Stimulated activated naive CD8-positive, alpha-beta T cell treated with anti-CD3 and anti-CD28 coated beads, Interleukin-15, Interleukin-2, amounts not matched to agents 100 ng/mL and 50 ng/mL, for 24 hours (primary cell): Measurements from ENCODE around the gene ARHGEF28.

Experiments used
- H3K27ac Mint-ChIP-seq: one replicate; pipeline ENCODE4 v1.8.0; 2021; ENCODE audit warnings: mild to moderate bottlenecking, mixed read lengths
- H3K27me3 Mint-ChIP-seq: one replicate; pipeline ENCODE4 v1.8.0; 2021; ENCODE audit warnings: mixed read lengths
- H3K36me3 Mint-ChIP-seq: one replicate; pipeline ENCODE4 v1.8.0; 2021; ENCODE audit warnings: low read depth, mixed read lengths
- H3K4me1 Mint-ChIP-seq: one replicate; pipeline ENCODE4 v1.8.0; 2021; ENCODE audit warnings: low read depth, mixed read lengths
- H3K4me3 Mint-ChIP-seq: one replicate; pipeline ENCODE4 v1.8.0; 2021; ENCODE audit warnings: mild to moderate bottlenecking, mixed read lengths
- H3K9me3 Mint-ChIP-seq: one replicate; pipeline ENCODE4 v1.8.0; 2021; ENCODE audit warnings: mixed read lengths

Gene ARHGEF28

GRCh38 chr5:73661753-73662152 is 35.8 kb downstream of the ARHGEF28 start:
- H3K27ac Mint-ChIP-seq, result no peak overlapping the region
- H3K4me3 Mint-ChIP-seq, result no peak overlapping the region
- H3K9me3 Mint-ChIP-seq, result no peaks in the 10 kb centered on the region
- H3K4me1 Mint-ChIP-seq, result no peaks in the 10 kb centered on the region
- no peaks in the 10 kb centered on the region for H3K36me3 Mint-ChIP-seq
- peaks cover 11% of the 10 kb centered on the region for H3K27me3 Mint-ChIP-seq

- H3K27ac Mint-ChIP-seq, result no peak overlapping the region
- peaks cover 14% of the 10 kb centered on the region for H3K27me3 Mint-ChIP-seq
- H3K4me3 Mint-ChIP-seq, result no peak overlapping the region
- H3K36me3 Mint-ChIP-seq, result no peaks in the 10 kb centered on the region
- no peaks in the 10 kb centered on the region for H3K4me1 Mint-ChIP-seq
- H3K9me3 Mint-ChIP-seq, result no peaks in the 10 kb centered on the region
These were observed 37.3 kb downstream of the ARHGEF28 start for GRCh38 chr5:73663161-73663859.

- Mint-ChIP-seq H3K27ac (no peak overlapping the region), H3K36me3 (no peaks in the 10 kb centered on the region), H3K4me3 (no peak overlapping the region), H3K4me1 (no peaks in the 10 kb centered on the region), H3K27me3 (peaks cover 14% of the 10 kb centered on the region), H3K9me3 (no peaks in the 10 kb centered on the region)
These were observed 37.9 kb downstream of the ARHGEF28 start for GRCh38 chr5:73663860-73664240.

GRCh38 chr5:73664796-73665195 is 38.8 kb downstream of the ARHGEF28 start:
- Mint-ChIP-seq H3K36me3 (no peaks in the 10 kb centered on the region), H3K27me3 (peaks cover 14% of the 10 kb centered on the region), H3K4me3 (no peak overlapping the region), H3K27ac (no peak overlapping the region), H3K4me1 (no peaks in the 10 kb centered on the region), H3K9me3 (no peaks in the 10 kb centered on the region)

- Mint-ChIP-seq H3K9me3 (no peaks in the 10 kb centered on the region), H3K4me1 (no peaks in the 10 kb centered on the region), H3K36me3 (no peaks in the 10 kb centered on the region), H3K4me3 (no peak overlapping the region), H3K27ac (no peak overlapping the region), H3K27me3 (peaks cover 16% of the 10 kb centered on the region)
These were observed 40.9 kb downstream of the ARHGEF28 start for GRCh38 chr5:73666891-73667290.

- Mint-ChIP-seq H3K9me3 (no peaks in the 10 kb centered on the region), H3K27ac (no peak overlapping the region), H3K27me3 (peaks cover 21% of the 10 kb centered on the region), H3K4me1 (no peaks in the 10 kb centered on the region), H3K36me3 (no peaks in the 10 kb centered on the region), H3K4me3 (no peak overlapping the region)
These were observed 42.0 kb downstream of the ARHGEF28 start for GRCh38 chr5:73668017-73668416.

- Mint-ChIP-seq H3K4me1 (no peaks in the 10 kb centered on the region), H3K36me3 (no peaks in the 10 kb centered on the region), H3K27me3 (peaks cover 21% of the 10 kb centered on the region), H3K4me3 (no peak overlapping the region), H3K27ac (no peak overlapping the region), H3K9me3 (no peaks in the 10 kb centered on the region)
These were observed 42.6 kb downstream of the ARHGEF28 start for GRCh38 chr5:73668486-73669111.

GRCh38 chr5:73670731-73671130 is 44.7 kb downstream of the ARHGEF28 start:
- Mint-ChIP-seq H3K9me3 (no peaks in the 10 kb centered on the region), H3K27me3 (peaks cover 14% of the 10 kb centered on the region), H3K4me1 (no peaks in the 10 kb centered on the region), H3K4me3 (no peak overlapping the region), H3K27ac (no peak overlapping the region), H3K36me3 (no peaks in the 10 kb centered on the region)

GRCh38 chr5:73672132-73672531 is 46.1 kb downstream of the ARHGEF28 start:
- Mint-ChIP-seq H3K27ac (no peak overlapping the region), H3K27me3 (peaks cover 10% of the 10 kb centered on the region), H3K4me3 (no peak overlapping the region), H3K36me3 (no peaks in the 10 kb centered on the region), H3K9me3 (no peaks in the 10 kb centered on the region), H3K4me1 (no peaks in the 10 kb centered on the region)

GRCh38 chr5:73673161-73673591 is 47.2 kb downstream of the ARHGEF28 start:
- H3K27ac Mint-ChIP-seq, result no peak overlapping the region
- peaks cover 10% of the 10 kb centered on the region for H3K27me3 Mint-ChIP-seq
- H3K4me3 Mint-ChIP-seq, result no peak overlapping the region
- no peaks in the 10 kb centered on the region for H3K9me3 Mint-ChIP-seq
- H3K36me3 Mint-ChIP-seq, result no peaks in the 10 kb centered on the region
- no peaks in the 10 kb centered on the region for H3K4me1 Mint-ChIP-seq

- H3K27me3 Mint-ChIP-seq, result peaks cover 10% of the 10 kb centered on the region
- no peaks in the 10 kb centered on the region for H3K4me1 Mint-ChIP-seq
- no peaks in the 10 kb centered on the region for H3K9me3 Mint-ChIP-seq
- H3K4me3 Mint-ChIP-seq, result no peak overlapping the region
- H3K36me3 Mint-ChIP-seq, result no peaks in the 10 kb centered on the region
- no peak overlapping the region for H3K27ac Mint-ChIP-seq
These were observed 48.6 kb downstream of the ARHGEF28 start for GRCh38 chr5:73674669-73675004.

- H3K27ac Mint-ChIP-seq, result no peak overlapping the region
- H3K4me3 Mint-ChIP-seq, result no peak overlapping the region
- no peaks in the 10 kb centered on the region for H3K4me1 Mint-ChIP-seq
- H3K36me3 Mint-ChIP-seq, result no peaks in the 10 kb centered on the region
- no peaks in the 10 kb centered on the region for H3K27me3 Mint-ChIP-seq
- H3K9me3 Mint-ChIP-seq, result no peaks in the 10 kb centered on the region
These were observed 52.3 kb downstream of the ARHGEF28 start for GRCh38 chr5:73678322-73678740.

GRCh38 chr5:73678807-73679206 is 52.8 kb downstream of the ARHGEF28 start:
- Mint-ChIP-seq H3K4me1 (no peaks in the 10 kb centered on the region), H3K9me3 (no peaks in the 10 kb centered on the region), H3K27me3 (no peaks in the 10 kb centered on the region), H3K4me3 (no peak overlapping the region), H3K36me3 (no peaks in the 10 kb centered on the region), H3K27ac (no peak overlapping the region)

- Mint-ChIP-seq H3K36me3 (no peaks in the 10 kb centered on the region), H3K27me3 (no peaks in the 10 kb centered on the region), H3K4me3 (no peak overlapping the region), H3K9me3 (no peaks in the 10 kb centered on the region), H3K27ac (no peak overlapping the region), H3K4me1 (no peaks in the 10 kb centered on the region)
These were observed 56.2 kb downstream of the ARHGEF28 start for GRCh38 chr5:73682176-73682575.

- no peaks in the 10 kb centered on the region for H3K27me3 Mint-ChIP-seq
- H3K9me3 Mint-ChIP-seq, result no peaks in the 10 kb centered on the region
- H3K4me1 Mint-ChIP-seq, result no peaks in the 10 kb centered on the region
- H3K36me3 Mint-ChIP-seq, result no peaks in the 10 kb centered on the region
- H3K4me3 Mint-ChIP-seq, result no peak overlapping the region
- H3K27ac Mint-ChIP-seq, result no peak overlapping the region
These were observed 58.7 kb downstream of the ARHGEF28 start for GRCh38 chr5:73684691-73685090.

- Mint-ChIP-seq H3K4me1 (peaks cover under 1% of the 10 kb centered on the region), H3K9me3 (no peaks in the 10 kb centered on the region), H3K27ac (no peak overlapping the region), H3K4me3 (no peak overlapping the region), H3K36me3 (no peaks in the 10 kb centered on the region), H3K27me3 (no peaks in the 10 kb centered on the region)
These were observed 60.9 kb downstream of the ARHGEF28 start for GRCh38 chr5:73686912-73687311.
